Caco-2 (cell line): ENCODE data around the gene PDLIM4. TPM values are rescaled to one million over a fixed set of nuclear protein-coding genes. Genes with fewer than 3 reads are reported as not detected.
A peak's percentile ranks its signal among the peaks of the same experiment; 100 is the strongest.

Experiments
- BruUV-seq: library from RNA; stranded (reverse); fragments of 400-500 nt; replicated peaks from 2 replicates; lab custom pipeline; 2021; lab: Mats Ljungman, UMichigan
- CTCF ChIA-PET: fragments of 300-600 bp; sonication (Branson Sonifier 250); formaldehyde crosslinking; loops from one replicate; lab custom pipeline; 2022; ENCODE audit warnings: antibody characterized with exemption; lab: Charles Lee
- POLR2A ChIA-PET: fragments of 300-600 bp; sonication (Branson Sonifier 250); formaldehyde crosslinking; loops from one replicate; lab custom pipeline; 2022; ENCODE audit warnings: antibody characterized with exemption; lab: Charles Lee
- DNase-seq, 2 experiments: peaks; one replicate each; pipeline versions ENCODE4 v3.0.0 to v3.0.0-alpha.2; 2020 to 2022
- H3K27me3 ChIP-seq: replicated peaks from 2 replicates; pipeline ENCODE4 v1.6.0; 2011; ENCODE audit warnings: low read length; ENCODE audit not compliant: control insufficient read depth, insufficient read depth
- H3K36me3 ChIP-seq: 2 replicates; pipeline ENCODE4 v1.5.1; 2011; ENCODE audit warnings: low read length; ENCODE audit not compliant: control insufficient read depth, insufficient read depth
- H3K4me1 ChIP-seq: fragments of 250-450 bp; sonication (Bioruptor Pico); 2 replicates; pipeline ENCODE4 v1.5.1; 2020; ENCODE audit warnings: mild to moderate bottlenecking
- H3K4me3 ChIP-seq: 2 replicates; pipeline ENCODE4 v1.5.1; 2011; ENCODE audit warnings: low read depth, mild to moderate bottlenecking, control low read depth, low read length
- H3K9me3 ChIP-seq: fragments of 250-450 bp; sonication (Bioruptor Pico); 2 replicates; pipeline ENCODE4 v1.5.1; 2020; ENCODE audit warnings: mild to moderate bottlenecking, moderate library complexity
- H3K27ac Mint-ChIP-seq: one replicate; pipeline ENCODE4 v1.8.0; 2022; ENCODE audit warnings: mixed read lengths; ENCODE audit not compliant: unreplicated experiment
- H3K27me3 Mint-ChIP-seq: one replicate; pipeline ENCODE4 v1.8.0; 2022; ENCODE audit warnings: mixed read lengths; ENCODE audit not compliant: insufficient read depth, unreplicated experiment
- H3K36me3 Mint-ChIP-seq: one replicate; pipeline ENCODE4 v1.8.0; 2022; ENCODE audit warnings: mild to moderate bottlenecking, mixed read lengths; ENCODE audit not compliant: insufficient read depth, unreplicated experiment
- H3K4me1 Mint-ChIP-seq: one replicate; pipeline ENCODE4 v1.8.0; 2022; ENCODE audit warnings: low read depth, mixed read lengths; ENCODE audit not compliant: unreplicated experiment
- H3K4me3 Mint-ChIP-seq: one replicate; pipeline ENCODE4 v1.8.0; 2022; ENCODE audit warnings: mild to moderate bottlenecking, moderate library complexity, mixed read lengths; ENCODE audit not compliant: unreplicated experiment
- H3K9me3 Mint-ChIP-seq: one replicate; pipeline ENCODE4 v1.8.0; 2022; ENCODE audit warnings: mixed read lengths; ENCODE audit not compliant: unreplicated experiment
- CTCF ChIP-seq, 2 experiments: fragments of 200-600 bp in 1 of 2; IDR thresholded peaks; 1 replicate in 1 of 2; 2 replicates in 1 of 2; pipeline versions ENCODE4 v1.5.1 to v1.8.0; 2011 to 2022; ENCODE audit warnings: antibody characterized with exemption in 1 of 2, control low read depth in 1 of 2, inconsistent platforms in 1 of 2, low read depth in 1 of 2, low read length in 1 of 2, mild to moderate bottlenecking in 1 of 2, moderate library complexity in 1 of 2; ENCODE audit not compliant: insufficient read depth in 1 of 2, severe bottlenecking in 1 of 2, unreplicated experiment in 1 of 2
- intact Hi-C: fragments of 100-400 bp; cut with micrococcal nuclease; formaldehyde crosslinking; loops from one replicate; pipeline ENCODE4 v1.10.0; 2022; ENCODE audit not compliant: unreplicated experiment
- total RNA-seq: library from RNA; stranded (reverse); gene quantifications from 2 replicates; pipeline ENCODE4 v1.2.3, GENCODE V29; 2022

The PDLIM4 gene
- total RNA-seq, 1 experiment from 2014 or later: not detected

- H3K4me1 ChIP-seq: no peaks in the 10 kb centered on the region
- H3K27ac Mint-ChIP-seq: no peak overlapping the region
- H3K4me3 Mint-ChIP-seq: no peak overlapping the region
- no peaks in the 10 kb centered on the region for H3K4me1 Mint-ChIP-seq
- intact Hi-C loops: no loop called here
- H3K27me3 Mint-ChIP-seq: no peaks in the 10 kb centered on the region
- no peaks in the 10 kb centered on the region for H3K9me3 Mint-ChIP-seq
- CTCF ChIA-PET: no interaction called here
- POLR2A ChIA-PET: no interaction called here
- no peaks in the 10 kb centered on the region for H3K36me3 Mint-ChIP-seq
- no peaks in the 10 kb centered on the region for H3K36me3 ChIP-seq
- H3K4me3 ChIP-seq: no peak overlapping the region
- no TSS peak for BruUV-seq
- peak in 1 of 2 experiments; percentile 3 for DNase-seq
- H3K9me3 ChIP-seq: no peaks in the 10 kb centered on the region
- no peak for TF ChIP-seq CTCF (IDR thresholded peaks at IDR 0.05; ENCODE audit: insufficient read depth in 1 of 2, low read depth in 1 of 2, low read length in 1 of 2, severe bottlenecking in 1 of 2, unreplicated experiment in 1 of 2)
- no peaks in the 10 kb centered on the region for H3K27me3 ChIP-seq
These were observed 25.0 kb upstream of the PDLIM4 start for GRCh38 chr5:132232465-132232864.

- no peak for TF ChIP-seq CTCF (IDR thresholded peaks at IDR 0.05; ENCODE audit: insufficient read depth in 1 of 2, low read depth in 1 of 2, low read length in 1 of 2, severe bottlenecking in 1 of 2, unreplicated experiment in 1 of 2)
- Histone ChIP-seq H3K27me3 (no peaks in the 10 kb centered on the region), H3K4me3 (no peak overlapping the region), H3K36me3 (no peaks in the 10 kb centered on the region), H3K9me3 (no peaks in the 10 kb centered on the region), H3K4me1 (no peaks in the 10 kb centered on the region)
- CTCF ChIA-PET: no interaction called here
- BruUV-seq: no TSS peak
- intact Hi-C loops: no loop called here
- DNase-seq: peak in 1 of 2 experiments; percentile 4
- POLR2A ChIA-PET: no interaction called here
- Mint-ChIP-seq H3K4me3 (no peak overlapping the region), H3K27me3 (no peaks in the 10 kb centered on the region), H3K36me3 (no peaks in the 10 kb centered on the region), H3K27ac (no peak overlapping the region), H3K4me1 (no peaks in the 10 kb centered on the region), H3K9me3 (no peaks in the 10 kb centered on the region)
These were observed 24.4 kb upstream of the PDLIM4 start for GRCh38 chr5:132233081-132233480.

GRCh38 chr5:132233811-132234683 lies 23.4 kb upstream of the PDLIM4 start:
- Histone ChIP-seq H3K36me3 (no peaks in the 10 kb centered on the region), H3K27me3 (no peaks in the 10 kb centered on the region), H3K9me3 (no peaks in the 10 kb centered on the region), H3K4me3 (no peak overlapping the region), H3K4me1 (no peaks in the 10 kb centered on the region)
- BruUV-seq: no TSS peak
- H3K4me3 Mint-ChIP-seq: no peak overlapping the region
- no peaks in the 10 kb centered on the region for H3K4me1 Mint-ChIP-seq
- ChIA-PET CTCF (no interaction called here), POLR2A (no interaction called here)
- H3K27me3 Mint-ChIP-seq: no peaks in the 10 kb centered on the region
- no peak overlapping the region for H3K27ac Mint-ChIP-seq
- peak in 1 of 2 experiments; percentile 26 for DNase-seq
- intact Hi-C loops: no loop called here
- no peak for TF ChIP-seq CTCF (IDR thresholded peaks at IDR 0.05; ENCODE audit: insufficient read depth in 1 of 2, low read depth in 1 of 2, low read length in 1 of 2, severe bottlenecking in 1 of 2, unreplicated experiment in 1 of 2)
- no peaks in the 10 kb centered on the region for H3K36me3 Mint-ChIP-seq
- no peaks in the 10 kb centered on the region for H3K9me3 Mint-ChIP-seq
